H1 (cell line): Measurements from ENCODE around the gene CELF5. TPM values are rescaled to one million over a fixed set of nuclear protein-coding genes. Genes with fewer than 3 reads are reported as not detected.

Source experiments
- CTCF ChIA-PET: fragments of 300-600 bp; sonication (Branson Sonifier 250); formaldehyde crosslinking; loops from one replicate; lab custom pipeline; 2021; ENCODE audit not compliant: partially characterized antibody; lab: Charles Lee
- POLR2A ChIA-PET: fragments of 300-600 bp; sonication (Branson Sonifier 250); formaldehyde crosslinking; loops from one replicate; lab custom pipeline; 2021; ENCODE audit warnings: inconsistent platforms; ENCODE audit not compliant: partially characterized antibody; lab: Charles Lee
- DNase-seq, 2 experiments: peaks; one replicate each; pipeline versions ENCODE4 v3.0.0 to v3.0.0-alpha.2; 2010 to 2022; ENCODE audit warnings: low spot score in 2 of 2, low read depth in 1 of 2, mixed read lengths in 1 of 2
- FAIRE-seq: peaks from 2 replicates; lab custom pipeline; 2011; peaks lifted over from hg19 to GRCh38; lab: Jason Lieb, UNC
- H2AFZ ChIP-seq: 2 replicates; pipeline ENCODE4 v1.8.1; 2012; ENCODE audit warnings: low read length, inconsistent platforms
- H2AK5ac ChIP-seq: 2 replicates; pipeline ENCODE4 v1.6.1; 2013; ENCODE audit warnings: low read depth, low read length
- H2BK120ac ChIP-seq: replicated peaks from 2 replicates; pipeline ENCODE3; 2013; ENCODE audit warnings: low read depth, low read length, inconsistent platforms
- H2BK12ac ChIP-seq: 2 replicates; pipeline ENCODE4 v1.6.1; 2013; ENCODE audit warnings: low read depth, low read length
- H2BK15ac ChIP-seq: 2 replicates; pipeline ENCODE4 v1.6.1; 2013; ENCODE audit warnings: low read length
- H2BK20ac ChIP-seq: 2 replicates; pipeline ENCODE4 v1.6.1; 2013; ENCODE audit warnings: low read length
- H2BK5ac ChIP-seq: 2 replicates; pipeline ENCODE4 v1.6.1; 2013; ENCODE audit warnings: low read depth, low read length
- H3K14ac ChIP-seq: 2 replicates; pipeline ENCODE4 v1.6.1; 2013; ENCODE audit warnings: inconsistent platforms; ENCODE audit not compliant: insufficient read length
- H3K18ac ChIP-seq: 2 replicates; pipeline ENCODE4 v1.6.1; 2013; ENCODE audit warnings: low read length; ENCODE audit errors: extremely low read depth
- H3K23ac ChIP-seq: 2 replicates; pipeline ENCODE4 v1.6.1; 2013; ENCODE audit warnings: inconsistent platforms; ENCODE audit not compliant: insufficient read length
- H3K23me2 ChIP-seq: 2 replicates; pipeline ENCODE4 v1.6.1; 2013; ENCODE audit warnings: low read depth, low read length
- H3K27ac ChIP-seq: 2 replicates; pipeline ENCODE4 v1.6.1; 2011; ENCODE audit warnings: low read depth, low read length, inconsistent platforms
- H3K27me3 ChIP-seq, 4 experiments: replicated peaks in 1 of 4; 1 replicate in 1 of 4; 2 replicates in 3 of 4; pipeline versions ENCODE4 v1.6.1 to v1.8.1; 2011 to 2013; ENCODE audit warnings: low read length in 3 of 4, mild to moderate bottlenecking in 3 of 4, inconsistent platforms in 2 of 4, mixed read lengths in 2 of 4, moderate library complexity in 1 of 4; ENCODE audit not compliant: control insufficient read depth in 3 of 4, insufficient read depth in 3 of 4; ENCODE audit errors: extremely low read depth in 1 of 4
- H3K36me3 ChIP-seq, 4 experiments: 2 replicates each; pipeline versions ENCODE4 v1.6.1 to v1.8.1; 2011 to 2013; ENCODE audit warnings: mild to moderate bottlenecking in 4 of 4, low read length in 3 of 4, moderate library complexity in 2 of 4, control low read depth in 1 of 4, inconsistent platforms in 1 of 4; ENCODE audit not compliant: insufficient read depth in 4 of 4, control insufficient read depth in 2 of 4
- H3K4ac ChIP-seq: replicated peaks from 2 replicates; pipeline ENCODE3; 2013; ENCODE audit warnings: low read length, low read depth, mixed read lengths, inconsistent platforms; ENCODE audit not compliant: insufficient read length
- H3K4me1 ChIP-seq, 4 experiments: replicated peaks in 1 of 4; 1 replicate in 1 of 4; 2 replicates in 3 of 4; pipeline versions ENCODE4 v1.6.1 to v1.8.1; 2011 to 2013; ENCODE audit warnings: low read length in 3 of 4, inconsistent platforms in 2 of 4, mixed read lengths in 1 of 4; ENCODE audit not compliant: insufficient read depth in 4 of 4, control insufficient read depth in 3 of 4
- H3K4me2 ChIP-seq, 2 experiments: 2 replicates each; pipeline versions ENCODE4 v1.6.1 to v1.8.1; 2011 to 2013; ENCODE audit warnings: low read depth in 2 of 2, low read length in 2 of 2, control low read depth in 1 of 2, inconsistent platforms in 1 of 2, mild to moderate bottlenecking in 1 of 2; ENCODE audit not compliant: insufficient read depth in 1 of 2
- H3K4me3 ChIP-seq, 4 experiments: fragments of 200-600, 300-600 bp in 1 of 4; sonication (generic), shearing (Covaris generic), sonication (Bioruptor Twin) in 1 of 4; 2 replicates each; pipeline versions ENCODE4 v1.5.1 to v1.8.1; 2011 to 2016; ENCODE audit warnings: low read length in 4 of 4, low read depth in 3 of 4, control low read depth in 2 of 4, inconsistent platforms in 2 of 4, mild to moderate bottlenecking in 2 of 4, mixed read lengths in 1 of 4, moderate library complexity in 1 of 4; ENCODE audit not compliant: insufficient read depth in 2 of 4; ENCODE audit errors: extremely low read depth in 1 of 4
- H3K56ac ChIP-seq: replicated peaks from 2 replicates; pipeline ENCODE3; 2013; ENCODE audit warnings: low read depth, mild to moderate bottlenecking, mixed read lengths, low read length, inconsistent platforms; ENCODE audit not compliant: insufficient read length
- H3K79me1 ChIP-seq: 2 replicates; pipeline ENCODE4 v1.6.1; 2013; ENCODE audit warnings: low read depth, low read length, control low read depth
- H3K79me2 ChIP-seq, 2 experiments: 2 replicates each; pipeline versions ENCODE4 v1.6.1 to v1.8.1; 2012 to 2013; ENCODE audit warnings: low read length in 2 of 2, mild to moderate bottlenecking in 2 of 2, inconsistent platforms in 1 of 2; ENCODE audit not compliant: insufficient read depth in 2 of 2, control insufficient read depth in 1 of 2
- H3K9ac ChIP-seq, 4 experiments: replicated peaks in 1 of 4; 1 replicate in 1 of 4; 2 replicates in 3 of 4; pipeline versions ENCODE4 v1.6.1 to v1.8.1; 2011 to 2013; ENCODE audit warnings: low read depth in 3 of 4, low read length in 3 of 4, control low read depth in 2 of 4, mild to moderate bottlenecking in 2 of 4, moderate library complexity in 2 of 4, inconsistent platforms in 1 of 4; ENCODE audit errors: extremely low read depth in 1 of 4
- H3K9me3 ChIP-seq, 2 experiments: 2 replicates each; pipeline versions ENCODE4 v1.6.1 to v1.8.1; 2012 to 2013; ENCODE audit warnings: mild to moderate bottlenecking in 2 of 2, moderate library complexity in 2 of 2, control low read depth in 1 of 2, inconsistent platforms in 1 of 2, low read depth in 1 of 2, low read length in 1 of 2, mixed read lengths in 1 of 2; ENCODE audit not compliant: insufficient read depth in 2 of 2
- H4K20me1 ChIP-seq, 2 experiments: replicated peaks in 1 of 2; 2 replicates each; pipeline versions ENCODE3 to v1.8.1; 2011 to 2013; ENCODE audit warnings: inconsistent platforms in 2 of 2, low read length in 2 of 2, mild to moderate bottlenecking in 1 of 2; ENCODE audit not compliant: insufficient read depth in 2 of 2, control insufficient read depth in 1 of 2
- H4K5ac ChIP-seq: 2 replicates; pipeline ENCODE4 v1.6.1; 2013; ENCODE audit warnings: low read length, low read depth, mixed read lengths, inconsistent platforms; ENCODE audit not compliant: insufficient read length
- H4K8ac ChIP-seq: 2 replicates; pipeline ENCODE4 v1.8.0; 2013; ENCODE audit warnings: mild to moderate bottlenecking, moderate library complexity, low read length, inconsistent platforms; ENCODE audit not compliant: insufficient read depth; ENCODE audit errors: extremely low read depth
- H4K91ac ChIP-seq: replicated peaks from 2 replicates; pipeline ENCODE3; 2013; ENCODE audit warnings: low read length, mixed read lengths, inconsistent platforms; ENCODE audit not compliant: insufficient read length
- ATF3 ChIP-seq: IDR thresholded peaks from 2 replicates; pipeline ENCODE4 v1.6.1; 2011; ENCODE audit warnings: low read depth, mild to moderate bottlenecking, low read length; ENCODE audit not compliant: insufficient read depth
- BCL11A ChIP-seq, 2 experiments: IDR thresholded peaks; one replicate each; pipeline ENCODE4 v1.6.1; 2011; ENCODE audit warnings: low read depth in 2 of 2, low read length in 2 of 2, mild to moderate bottlenecking in 2 of 2
- CHD2 ChIP-seq: IDR thresholded peaks from 2 replicates; pipeline ENCODE4 v1.6.1; 2012; ENCODE audit warnings: low read length, improper control_type of control experiment
- EP300 ChIP-seq, 2 experiments: IDR thresholded peaks; 1 replicate in 1 of 2; 2 replicates in 1 of 2; pipeline ENCODE4 v1.6.1; 2011 to 2012; ENCODE audit warnings: low read depth in 2 of 2, low read length in 2 of 2, mild to moderate bottlenecking in 2 of 2, borderline replicate concordance in 1 of 2, inconsistent platforms in 1 of 2, moderate library complexity in 1 of 2
- JUND ChIP-seq: IDR thresholded peaks from 2 replicates; pipeline ENCODE4 v1.6.1; 2011; ENCODE audit warnings: mild to moderate bottlenecking, improper control_type of control experiment, low read length
- KDM1A ChIP-seq: fragments of 200-600, 300-600 bp; sonication (generic); IDR thresholded peaks from 2 replicates; pipeline ENCODE4 v1.7.1; 2016; ENCODE audit warnings: mild to moderate bottlenecking, low read length, borderline replicate concordance
- MAX ChIP-seq: IDR thresholded peaks from 2 replicates; pipeline ENCODE4 v1.6.1; 2012; ENCODE audit warnings: inconsistent platforms
- NRF1 ChIP-seq: IDR thresholded peaks from 2 replicates; pipeline ENCODE4 v1.6.1; 2011; ENCODE audit warnings: mild to moderate bottlenecking, low read depth, low read length, improper control_type of control experiment
- PHF8 ChIP-seq: fragments of 200-600 bp; sonication (generic); conservative IDR thresholded peaks from 2 replicates; pipeline ENCODE4 v1.7.1; 2012; ENCODE audit warnings: low read depth, mild to moderate bottlenecking, inconsistent platforms, low read length, moderate library complexity
- RXRA ChIP-seq: IDR thresholded peaks from 2 replicates; pipeline ENCODE4 v1.6.1; 2011; ENCODE audit warnings: low read depth, mild to moderate bottlenecking, low read length, moderate library complexity; ENCODE audit not compliant: insufficient read depth
- SIX5 ChIP-seq: IDR thresholded peaks from 2 replicates; pipeline ENCODE4 v1.6.1; 2011; ENCODE audit warnings: mild to moderate bottlenecking, low read depth, low read length
- TAF7 ChIP-seq: optimal IDR thresholded peaks from 2 replicates; pipeline ENCODE3; 2011; ENCODE audit warnings: low read depth, mild to moderate bottlenecking, inconsistent platforms, low read length, moderate library complexity, borderline replicate concordance
- WGBS, 2 experiments: shearing (Covaris generic) in 1 of 2; methylation state at CpG; one replicate each; pipeline versions ENCODE4 v1.1.6 to v1.1.7; 2013 to 2015; ENCODE audit warnings: low lambda C conversion rate in 2 of 2, mixed read lengths in 2 of 2, inconsistent platforms in 1 of 2, low coverage in 1 of 2, missing lambda C conversion rate in 1 of 2; ENCODE audit not compliant: insufficient replicate concordance in 2 of 2, insufficient coverage in 1 of 2, insufficient read length in 1 of 2; ENCODE audit errors: extremely low coverage in 1 of 2, missing lambda C conversion rate in 1 of 2; 5-methylcytosine and 5-hydroxymethylcytosine counted together
- polyA plus RNA-seq, 7 experiments: library from polyadenylated mRNA; depleted of rRNA in 3 of 7; stranded (reverse) in 5 of 7; unstranded in 2 of 7; fragments of >200 nt in 5 of 7; fragments of 200-250 nt in 2 of 7; gene quantifications; 1 replicate in 5 of 7; 2 replicates in 1 of 7; 4 replicates in 1 of 7; pipeline versions ENCODE4 v1.2.1 to v1.2.3, GENCODE V29; 2011 to 2013; ENCODE audit warnings: missing spikeins in 2 of 7, mixed read lengths in 2 of 7
- total RNA-seq: library from RNA; stranded (reverse); fragmentation: NEBNext Ultra II Directional; extraction: Animal tissue kit (Norgen Biotek cat#: 25700); gene quantifications from 2 replicates; pipeline ENCODE4 v1.2.1, GENCODE V29; 2021

The CELF5 gene
- total and polyA plus RNA-seq, 2 of the 8 experiments (the other 6 are each of a cell fraction or from before 2014, with no cell fraction given): 9.8 to 15.0 TPM

DNA sequence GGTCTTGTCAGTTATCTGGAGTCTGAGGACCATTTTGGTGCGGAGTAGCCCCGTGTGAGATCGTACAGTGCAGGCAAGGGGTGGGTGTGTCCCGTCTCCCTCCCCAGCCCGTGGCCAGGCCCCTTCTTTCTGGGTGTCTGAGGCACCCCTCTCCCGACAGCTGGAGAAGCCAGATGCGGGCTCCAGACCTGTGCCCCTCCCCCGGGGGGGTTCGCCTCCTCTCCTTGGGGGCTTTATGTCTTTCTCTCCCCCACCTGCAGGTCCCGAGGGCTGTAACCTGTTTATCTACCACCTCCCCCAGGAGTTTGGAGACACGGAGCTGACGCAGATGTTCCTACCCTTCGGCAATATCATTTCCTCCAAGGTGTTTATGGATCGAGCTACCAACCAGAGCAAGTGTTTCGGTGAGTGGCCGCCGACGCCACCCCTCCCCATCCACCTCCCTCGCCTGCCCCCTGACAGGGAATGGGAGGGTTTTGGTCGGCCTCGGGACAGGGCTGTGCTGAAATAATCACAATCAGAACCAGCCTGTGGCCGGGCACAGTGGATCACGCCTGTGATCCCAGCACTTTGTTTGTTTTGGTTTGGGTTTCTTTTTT lies 65.6 kb downstream of the CELF5 start:
- POLR2A ChIA-PET: interaction anchor here (0.6 kb wide), 1 partner anchor 49 kb away, joined by 3 read pairs; no protein-coding TSS in a partner anchor
- Histone ChIP-seq H3K27ac (no peak overlapping the region), H3K23me2 (peaks cover 4% of the 10 kb centered on the region; the same call in 1 of the 2 replicates), H3K18ac (no peak overlapping the region), H4K5ac (no peak overlapping the region), H4K8ac (no peak overlapping the region), H3K56ac (no peak overlapping the region), H2AFZ (no peak overlapping the region), H3K79me2 (no peaks in the 10 kb centered on the region), H3K4ac (no peak overlapping the region), H2AK5ac (no peak overlapping the region), H2BK20ac (no peak overlapping the region), H3K9ac (no peak overlapping the region), H3K4me3 (no peak overlapping the region), H3K14ac (no peak overlapping the region), H2BK5ac (no peak overlapping the region), H3K9me3 (no peaks in the 10 kb centered on the region), H4K20me1 (no peaks in the 10 kb centered on the region), H2BK120ac (no peak overlapping the region), H3K36me3 (no peaks in the 10 kb centered on the region), H4K91ac (no peak overlapping the region), H2BK15ac (no peak overlapping the region), H3K23ac (no peak overlapping the region), H2BK12ac (no peak overlapping the region), H3K4me2 (no peak overlapping the region), H3K4me1 (no peaks in the 10 kb centered on the region; a peak in 1 of 7 replicates), H3K27me3 (no peaks in the 10 kb centered on the region), H3K79me1 (no peaks in the 10 kb centered on the region)
- WGBS, 2 experiments: 74% methylated on average over 19 of the region's 23 CpGs; no CpG with 5 or more reads in 1 of the 2 experiments
- FAIRE-seq: no peak
- no peak for DNase-seq
- CTCF ChIA-PET: interaction anchor here (1.4 kb wide), 1 partner anchor 15 kb away, joined by 7 read pairs; no protein-coding TSS in a partner anchor
- no peak for TF ChIP-seq BCL11A (IDR thresholded peaks at IDR 0.05; ENCODE audit: low read depth in 2 of 2, low read length in 2 of 2)
- TF ChIP-seq KDM1A: no peak
- TF ChIP-seq JUND: no peak
- TF ChIP-seq PHF8: no peak
- no peak for TF ChIP-seq NRF1
- no peak for TF ChIP-seq ATF3
- no peak for TF ChIP-seq SIX5
- no peak for TF ChIP-seq TAF7
- no peak for TF ChIP-seq MAX
- TF ChIP-seq CHD2: no peak
- no peak for TF ChIP-seq EP300 (IDR thresholded peaks at IDR 0.05; ENCODE audit: borderline replicate concordance in 1 of 2, low read depth in 2 of 2, low read length in 2 of 2)
- TF ChIP-seq RXRA: no peak
